KMS-11 (cell line): ENCODE data around the gene ZNF710.
A peak's percentile ranks its signal among the peaks of the same experiment; 100 is the strongest.

Source experiments
- H2AFZ ChIP-seq: fragments of 200-600 bp; sonication (generic); 2 replicates; pipeline ENCODE4 v1.6.1; 2016; ENCODE audit warnings: antibody characterized with exemption, mixed run types, low read depth
- H3K27ac ChIP-seq: fragments of 200-600 bp; sonication (generic); 2 replicates; pipeline ENCODE4 v1.6.1; 2016; ENCODE audit warnings: mild to moderate bottlenecking, mixed run types
- H3K27me3 ChIP-seq: fragments of 200-600 bp; sonication (generic); 2 replicates; pipeline ENCODE4 v1.6.1; 2017; ENCODE audit warnings: mild to moderate bottlenecking, low read depth, mixed run types, moderate library complexity; ENCODE audit not compliant: insufficient read depth
- H3K36me3 ChIP-seq: fragments of 200-600 bp; sonication (generic); 2 replicates; pipeline ENCODE4 v1.6.1; 2017; ENCODE audit warnings: mild to moderate bottlenecking, mixed run types; ENCODE audit not compliant: insufficient read depth
- H3K4me1 ChIP-seq: fragments of 200-600 bp; sonication (generic); 2 replicates; pipeline ENCODE4 v1.6.1; 2016; ENCODE audit warnings: mild to moderate bottlenecking, low read depth, mixed run types; ENCODE audit not compliant: poor library complexity, severe bottlenecking
- H3K4me2 ChIP-seq: fragments of 200-600 bp; sonication (generic); 2 replicates; pipeline ENCODE4 v1.7.0; 2016; ENCODE audit warnings: mild to moderate bottlenecking, mixed run types
- H3K4me3 ChIP-seq: fragments of 200-600 bp; sonication (generic); IDR thresholded peaks from 2 replicates; pipeline ENCODE4 v1.6.1; 2017; ENCODE audit warnings: low read depth, low read length, mixed read lengths; ENCODE audit not compliant: insufficient read depth
- H3K79me2 ChIP-seq: fragments of 200-600 bp; sonication (generic); 2 replicates; pipeline ENCODE4 v1.6.1; 2016; ENCODE audit warnings: low read depth, mixed run types; ENCODE audit not compliant: insufficient read depth
- H3K9ac ChIP-seq: fragments of 200-600 bp; sonication (generic); 2 replicates; pipeline ENCODE4 v1.6.1; 2016; ENCODE audit warnings: mild to moderate bottlenecking, mixed run types
- H4K20me1 ChIP-seq: fragments of 200-600 bp; sonication (generic); 2 replicates; pipeline ENCODE4 v1.6.1; 2016; ENCODE audit warnings: mild to moderate bottlenecking, mixed run types; ENCODE audit not compliant: insufficient read depth
- TF ChIP-seq, protein P1 (sequence below): fragments of 200-600 bp; sonication (generic); conservative IDR thresholded peaks from 2 replicates; pipeline ENCODE4 v1.6.1; 2017; ENCODE audit warnings: low read depth, mild to moderate bottlenecking, antibody characterized with exemption, low read length, moderate library complexity, mixed read lengths

ZNF710 gene

DNA sequence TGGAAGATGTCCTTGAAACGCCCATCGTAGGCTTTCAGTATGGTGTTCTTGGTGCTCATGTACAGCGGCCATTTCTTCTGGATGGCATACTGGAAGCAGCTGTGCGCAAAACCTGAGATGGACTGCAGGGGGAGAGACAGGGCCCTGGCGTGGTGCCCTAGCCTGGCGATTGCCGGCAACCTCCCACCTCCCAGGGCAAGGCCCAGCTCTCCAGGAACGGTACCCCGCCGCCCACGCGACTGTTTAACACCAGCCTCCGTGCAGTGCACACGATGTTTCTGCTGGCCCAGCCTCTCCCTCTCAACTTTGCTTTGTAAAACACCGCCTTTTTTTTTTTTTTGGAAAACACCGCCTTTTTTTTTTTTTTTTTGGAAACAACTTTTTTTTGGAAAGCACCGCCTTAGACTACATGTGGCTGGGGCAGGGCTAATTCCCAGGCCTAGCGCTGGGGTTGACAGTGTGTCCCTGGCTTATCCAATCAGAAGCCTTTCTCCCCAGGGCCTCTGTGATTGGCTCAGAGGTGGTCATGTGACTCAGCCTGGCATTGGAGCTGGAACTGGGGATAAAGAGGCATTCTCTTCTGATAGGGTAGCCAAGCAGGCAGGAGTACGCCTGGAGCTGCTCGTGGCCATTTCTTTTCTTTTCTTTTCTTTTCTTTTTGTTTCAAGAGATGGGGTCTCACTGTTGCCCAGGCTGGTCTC, 86.5 kb downstream of the ZNF710 start:
- no peaks in the 10 kb centered on the region for H3K36me3 ChIP-seq
- H4K20me1 ChIP-seq = no peaks in the 10 kb centered on the region
- H3K4me1 ChIP-seq = peaks cover 16% of the 10 kb centered on the region
- H3K4me3 ChIP-seq = no peak overlapping the region
- H3K27ac ChIP-seq = no peak overlapping the region
- H3K79me2 ChIP-seq = no peaks in the 10 kb centered on the region
- H3K4me2 ChIP-seq = no peak overlapping the region
- TF ChIP-seq, protein P1, sequence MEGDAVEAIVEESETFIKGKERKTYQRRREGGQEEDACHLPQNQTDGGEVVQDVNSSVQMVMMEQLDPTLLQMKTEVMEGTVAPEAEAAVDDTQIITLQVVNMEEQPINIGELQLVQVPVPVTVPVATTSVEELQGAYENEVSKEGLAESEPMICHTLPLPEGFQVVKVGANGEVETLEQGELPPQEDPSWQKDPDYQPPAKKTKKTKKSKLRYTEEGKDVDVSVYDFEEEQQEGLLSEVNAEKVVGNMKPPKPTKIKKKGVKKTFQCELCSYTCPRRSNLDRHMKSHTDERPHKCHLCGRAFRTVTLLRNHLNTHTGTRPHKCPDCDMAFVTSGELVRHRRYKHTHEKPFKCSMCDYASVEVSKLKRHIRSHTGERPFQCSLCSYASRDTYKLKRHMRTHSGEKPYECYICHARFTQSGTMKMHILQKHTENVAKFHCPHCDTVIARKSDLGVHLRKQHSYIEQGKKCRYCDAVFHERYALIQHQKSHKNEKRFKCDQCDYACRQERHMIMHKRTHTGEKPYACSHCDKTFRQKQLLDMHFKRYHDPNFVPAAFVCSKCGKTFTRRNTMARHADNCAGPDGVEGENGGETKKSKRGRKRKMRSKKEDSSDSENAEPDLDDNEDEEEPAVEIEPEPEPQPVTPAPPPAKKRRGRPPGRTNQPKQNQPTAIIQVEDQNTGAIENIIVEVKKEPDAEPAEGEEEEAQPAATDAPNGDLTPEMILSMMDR = no peak; the same call in 1 of the 2 replicates
- H2AFZ ChIP-seq = no peak overlapping the region
- H3K27me3 ChIP-seq = no peaks in the 10 kb centered on the region
- H3K9ac ChIP-seq = no peak overlapping the region

DNA sequence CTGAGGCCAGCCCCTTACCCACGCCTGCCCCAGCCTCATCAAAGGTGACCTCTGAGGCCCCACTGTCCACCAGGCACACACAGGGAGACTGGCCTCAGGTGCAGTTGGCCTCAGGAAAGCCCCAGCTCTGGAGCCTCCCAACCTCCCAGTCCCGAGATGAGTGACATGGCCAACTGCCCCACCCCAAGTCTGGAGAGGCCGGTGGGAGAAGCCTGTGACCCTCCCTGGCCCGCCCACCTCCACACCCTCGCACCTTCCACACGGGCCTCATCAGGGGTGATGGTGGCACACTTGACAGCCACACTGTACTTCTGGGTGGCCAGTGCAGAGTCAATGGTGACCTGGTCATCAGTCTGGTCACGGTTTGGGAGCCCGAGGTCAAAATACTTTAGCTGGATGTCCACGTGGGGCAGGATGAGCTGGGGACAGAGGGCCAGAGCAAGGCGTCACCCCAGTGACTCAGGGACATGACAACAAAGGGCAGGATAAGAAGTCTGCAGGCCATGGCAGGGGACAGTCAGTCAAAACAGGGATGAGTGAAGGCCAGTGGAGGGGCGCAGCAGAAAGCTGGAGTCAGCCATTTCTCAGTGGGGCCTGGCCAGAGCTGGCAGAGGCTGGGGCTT, 89.2 kb downstream of the ZNF710 start:
- H3K9ac ChIP-seq = no peak overlapping the region
- H3K27ac ChIP-seq = no peak overlapping the region
- H3K4me2 ChIP-seq = no peak overlapping the region
- TF ChIP-seq, protein P1 = no peak
- H3K27me3 ChIP-seq = no peaks in the 10 kb centered on the region
- no peaks in the 10 kb centered on the region for H3K79me2 ChIP-seq
- H4K20me1 ChIP-seq = no peaks in the 10 kb centered on the region
- H3K4me3 ChIP-seq = no peak overlapping the region
- H3K36me3 ChIP-seq = no peaks in the 10 kb centered on the region
- H2AFZ ChIP-seq = no peak overlapping the region
- H3K4me1 ChIP-seq = peaks cover 35% of the 10 kb centered on the region

DNA sequence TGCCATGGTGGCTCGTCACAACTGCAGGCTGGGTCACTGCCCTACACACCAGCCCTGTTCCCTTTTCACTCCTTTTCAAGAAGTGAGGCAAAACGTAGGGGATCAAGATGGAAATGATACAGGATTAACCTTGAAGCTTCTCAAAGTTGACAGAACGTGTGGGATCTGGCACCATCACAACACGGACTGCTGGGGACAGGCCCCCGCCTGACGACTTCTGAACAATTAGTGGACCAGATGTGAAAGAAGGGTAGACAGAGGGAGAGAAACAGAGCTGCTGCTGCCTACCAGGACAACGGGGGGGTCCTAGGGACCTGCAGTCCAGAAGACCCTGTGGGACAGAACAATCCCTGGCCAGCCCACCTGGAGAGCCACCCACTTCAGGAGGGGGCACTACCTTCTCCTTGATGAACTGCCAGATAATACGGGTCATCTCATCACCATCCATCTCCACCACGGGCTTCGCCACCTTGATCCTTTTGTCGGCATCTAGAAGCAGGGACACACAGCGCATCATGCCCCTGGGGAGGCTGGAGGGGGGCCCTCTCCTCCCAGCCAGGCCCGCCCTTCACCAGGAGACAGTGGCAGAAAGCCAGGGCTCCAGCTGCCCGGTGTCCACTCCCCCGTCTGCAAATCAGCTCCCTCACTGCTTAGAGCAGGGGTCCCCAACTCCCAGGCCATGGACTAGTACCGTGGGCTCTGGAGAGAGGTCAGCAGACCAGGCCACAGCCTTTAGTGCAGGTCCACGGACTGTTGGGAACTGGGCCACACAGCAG, 90.2 kb downstream of the ZNF710 start:
- Histone ChIP-seq H2AFZ (no peak overlapping the region), H3K27ac (no peak overlapping the region), H3K27me3 (no peaks in the 10 kb centered on the region), H3K4me1 (peaks cover 38% of the 10 kb centered on the region), H3K9ac (no peak overlapping the region), H3K4me2 (no peak overlapping the region), H3K4me3 (no peak overlapping the region), H4K20me1 (no peaks in the 10 kb centered on the region), H3K79me2 (no peaks in the 10 kb centered on the region), H3K36me3 (no peaks in the 10 kb centered on the region)
- TF ChIP-seq, protein P1 = no peak

DNA sequence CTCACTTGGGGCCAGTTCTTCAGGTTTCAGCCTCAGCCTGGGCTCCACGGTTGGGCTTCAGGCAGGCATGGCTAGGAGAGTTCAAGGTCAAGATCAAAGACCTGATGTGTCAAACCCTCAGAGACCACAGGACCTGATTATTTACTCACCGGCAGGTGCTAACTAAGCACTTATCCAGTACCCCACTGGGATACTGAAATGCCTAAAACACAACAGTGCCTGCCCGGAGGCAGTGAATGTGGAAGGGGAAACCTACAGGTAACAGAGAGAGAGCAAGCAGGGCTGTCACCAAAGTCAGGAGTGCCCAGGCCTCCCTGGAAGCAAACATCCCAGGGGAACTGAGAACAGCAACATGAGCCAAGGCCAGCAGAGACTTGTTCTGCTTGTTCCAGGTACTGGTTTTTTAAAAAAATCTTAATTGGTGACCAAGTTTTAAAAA, 94.4 kb downstream of the ZNF710 start:
- TF ChIP-seq, protein P1 = no peak
- Histone ChIP-seq H3K27me3 (no peaks in the 10 kb centered on the region), H3K36me3 (no peaks in the 10 kb centered on the region), H3K27ac (peak overlapping the region; percentile 15; the same call in 1 of the 2 replicates), H4K20me1 (no peaks in the 10 kb centered on the region), H3K79me2 (no peaks in the 10 kb centered on the region), H3K4me1 (peaks cover 70% of the 10 kb centered on the region), H2AFZ (no peak overlapping the region), H3K9ac (no peak overlapping the region), H3K4me2 (peak overlapping the region; percentile 90), H3K4me3 (no peak overlapping the region)
